ENCODE data around the gene CELF4.

DNA sequence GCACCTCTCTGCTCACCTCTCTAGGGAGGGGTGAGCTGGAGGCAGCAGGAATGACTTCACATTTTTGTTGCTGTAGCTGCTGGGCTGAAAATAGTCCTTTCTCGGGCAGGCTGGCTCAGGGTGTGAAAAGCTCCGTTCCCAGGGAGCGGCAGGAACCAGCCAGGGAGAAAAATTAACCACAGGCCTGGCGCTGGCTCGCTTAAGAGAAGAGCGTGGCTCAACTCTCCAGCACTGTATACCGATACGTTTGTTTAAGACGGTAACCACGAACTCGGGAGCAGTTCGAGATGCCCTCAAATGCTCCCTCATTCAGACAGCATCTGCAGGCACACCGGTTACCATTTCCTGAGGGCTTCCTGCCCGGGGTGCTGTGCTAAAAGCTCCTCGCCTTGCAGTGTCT, 129.6 kb downstream of the CELF4 start:
- TF ChIP-seq, protein P1, sequence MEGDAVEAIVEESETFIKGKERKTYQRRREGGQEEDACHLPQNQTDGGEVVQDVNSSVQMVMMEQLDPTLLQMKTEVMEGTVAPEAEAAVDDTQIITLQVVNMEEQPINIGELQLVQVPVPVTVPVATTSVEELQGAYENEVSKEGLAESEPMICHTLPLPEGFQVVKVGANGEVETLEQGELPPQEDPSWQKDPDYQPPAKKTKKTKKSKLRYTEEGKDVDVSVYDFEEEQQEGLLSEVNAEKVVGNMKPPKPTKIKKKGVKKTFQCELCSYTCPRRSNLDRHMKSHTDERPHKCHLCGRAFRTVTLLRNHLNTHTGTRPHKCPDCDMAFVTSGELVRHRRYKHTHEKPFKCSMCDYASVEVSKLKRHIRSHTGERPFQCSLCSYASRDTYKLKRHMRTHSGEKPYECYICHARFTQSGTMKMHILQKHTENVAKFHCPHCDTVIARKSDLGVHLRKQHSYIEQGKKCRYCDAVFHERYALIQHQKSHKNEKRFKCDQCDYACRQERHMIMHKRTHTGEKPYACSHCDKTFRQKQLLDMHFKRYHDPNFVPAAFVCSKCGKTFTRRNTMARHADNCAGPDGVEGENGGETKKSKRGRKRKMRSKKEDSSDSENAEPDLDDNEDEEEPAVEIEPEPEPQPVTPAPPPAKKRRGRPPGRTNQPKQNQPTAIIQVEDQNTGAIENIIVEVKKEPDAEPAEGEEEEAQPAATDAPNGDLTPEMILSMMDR (IDR thresholded peaks at IDR 0.05; ENCODE audit: borderline replicate concordance, extremely low read depth, low read length, poor library complexity, severe bottlenecking), result no peak
- TF ChIP-seq EZH2 (IDR thresholded peaks at IDR 0.05; ENCODE audit: borderline replicate concordance, low read depth, low read length, severe bottlenecking), result no peak

Measured in DND-41 (cell line).